PFSK-1 (cell line): ENCODE measurements around the gene STARD3.

ENCODE experiments used
- POLR2AphosphoS5 ChIP-seq: IDR thresholded peaks from 2 replicates; pipeline ENCODE4 v1.6.1; 2012; ENCODE audit warnings: low read depth, mild to moderate bottlenecking, control low read depth, low read length, moderate library complexity
- TAF1 ChIP-seq: IDR thresholded peaks from 2 replicates; pipeline ENCODE4 v1.6.1; 2012; ENCODE audit warnings: low read length, control low read depth, borderline replicate concordance; ENCODE audit not compliant: insufficient read depth
- TF ChIP-seq, protein P1 (sequence below), 2 experiments: IDR thresholded peaks; 2 replicates each; pipeline versions ENCODE4 v1.6.1 to v1.8.0; 2011 to 2012; ENCODE audit warnings: low read depth in 2 of 2, low read length in 2 of 2, control low read depth in 1 of 2, inconsistent platforms in 1 of 2, mild to moderate bottlenecking in 1 of 2, moderate library complexity in 1 of 2; ENCODE audit not compliant: insufficient read depth in 1 of 2

DNA sequence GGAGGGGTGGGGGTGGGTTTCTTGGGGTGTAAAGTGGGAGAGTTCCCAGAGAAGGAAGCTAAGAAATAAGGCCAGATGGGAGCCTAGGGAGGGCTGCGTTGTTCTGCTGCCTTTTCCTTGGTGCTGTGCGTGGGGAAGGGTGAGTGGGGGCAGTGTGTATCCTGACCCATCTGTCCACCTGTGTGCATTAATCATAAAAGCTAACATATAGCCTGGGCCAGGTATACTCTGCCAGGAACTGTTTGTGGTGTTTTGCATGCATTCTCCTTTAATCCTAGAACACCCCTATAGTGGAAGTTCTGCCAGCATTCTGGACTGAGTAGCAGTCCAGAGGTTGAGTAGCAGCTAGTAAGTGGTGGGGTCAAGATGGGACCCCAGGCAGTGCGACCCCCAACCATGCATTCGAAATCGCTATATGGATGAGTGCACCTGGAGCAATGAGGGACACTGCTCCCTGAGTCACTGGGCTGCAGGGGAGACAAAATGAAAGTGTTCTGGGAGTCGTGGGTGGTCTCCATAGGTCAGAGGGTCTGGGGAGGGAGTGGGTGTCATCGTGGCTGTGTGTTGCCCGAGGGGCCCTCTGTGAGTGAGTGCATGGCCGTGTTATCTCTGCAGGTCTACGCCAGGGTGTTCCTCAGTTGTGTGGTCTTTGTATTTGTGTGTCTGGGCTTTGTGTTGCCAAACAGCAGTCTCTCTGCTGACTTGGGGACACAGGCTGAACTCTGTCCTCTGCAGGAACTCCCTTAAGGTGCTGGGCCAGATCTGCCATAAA lies 64.3 kb downstream of the STARD3 start:
- TF ChIP-seq POLR2AphosphoS5 (no peak), TAF1 (no peak)
- TF ChIP-seq, protein P1, sequence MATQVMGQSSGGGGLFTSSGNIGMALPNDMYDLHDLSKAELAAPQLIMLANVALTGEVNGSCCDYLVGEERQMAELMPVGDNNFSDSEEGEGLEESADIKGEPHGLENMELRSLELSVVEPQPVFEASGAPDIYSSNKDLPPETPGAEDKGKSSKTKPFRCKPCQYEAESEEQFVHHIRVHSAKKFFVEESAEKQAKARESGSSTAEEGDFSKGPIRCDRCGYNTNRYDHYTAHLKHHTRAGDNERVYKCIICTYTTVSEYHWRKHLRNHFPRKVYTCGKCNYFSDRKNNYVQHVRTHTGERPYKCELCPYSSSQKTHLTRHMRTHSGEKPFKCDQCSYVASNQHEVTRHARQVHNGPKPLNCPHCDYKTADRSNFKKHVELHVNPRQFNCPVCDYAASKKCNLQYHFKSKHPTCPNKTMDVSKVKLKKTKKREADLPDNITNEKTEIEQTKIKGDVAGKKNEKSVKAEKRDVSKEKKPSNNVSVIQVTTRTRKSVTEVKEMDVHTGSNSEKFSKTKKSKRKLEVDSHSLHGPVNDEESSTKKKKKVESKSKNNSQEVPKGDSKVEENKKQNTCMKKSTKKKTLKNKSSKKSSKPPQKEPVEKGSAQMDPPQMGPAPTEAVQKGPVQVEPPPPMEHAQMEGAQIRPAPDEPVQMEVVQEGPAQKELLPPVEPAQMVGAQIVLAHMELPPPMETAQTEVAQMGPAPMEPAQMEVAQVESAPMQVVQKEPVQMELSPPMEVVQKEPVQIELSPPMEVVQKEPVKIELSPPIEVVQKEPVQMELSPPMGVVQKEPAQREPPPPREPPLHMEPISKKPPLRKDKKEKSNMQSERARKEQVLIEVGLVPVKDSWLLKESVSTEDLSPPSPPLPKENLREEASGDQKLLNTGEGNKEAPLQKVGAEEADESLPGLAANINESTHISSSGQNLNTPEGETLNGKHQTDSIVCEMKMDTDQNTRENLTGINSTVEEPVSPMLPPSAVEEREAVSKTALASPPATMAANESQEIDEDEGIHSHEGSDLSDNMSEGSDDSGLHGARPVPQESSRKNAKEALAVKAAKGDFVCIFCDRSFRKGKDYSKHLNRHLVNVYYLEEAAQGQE (IDR thresholded peaks at IDR 0.05; ENCODE audit: insufficient read depth in 1 of 2, low read depth in 2 of 2, low read length in 2 of 2) = no peak
